ENCODE data around the gene ARHGAP26.

Gene ARHGAP26

GRCh38 chr5:143047091-143047490 is 276.9 kb downstream of the ARHGAP26 start:
- no peak for DNase-seq (ENCODE audit: low spot score)
- no peak overlapping the region for H3K4me3 ChIP-seq
- no peak for TF ChIP-seq CTCF (IDR thresholded peaks at IDR 0.05)
- no peak overlapping the region for H3K27ac ChIP-seq

- no peak for TF ChIP-seq CTCF (IDR thresholded peaks at IDR 0.05)
- Histone ChIP-seq H3K27ac (no peak overlapping the region), H3K4me3 (no peak overlapping the region)
- DNase-seq (ENCODE audit: low spot score) = no peak
Measured at GRCh38 chr5:143050183-143050582, 280.0 kb downstream of the ARHGAP26 start.

DNA sequence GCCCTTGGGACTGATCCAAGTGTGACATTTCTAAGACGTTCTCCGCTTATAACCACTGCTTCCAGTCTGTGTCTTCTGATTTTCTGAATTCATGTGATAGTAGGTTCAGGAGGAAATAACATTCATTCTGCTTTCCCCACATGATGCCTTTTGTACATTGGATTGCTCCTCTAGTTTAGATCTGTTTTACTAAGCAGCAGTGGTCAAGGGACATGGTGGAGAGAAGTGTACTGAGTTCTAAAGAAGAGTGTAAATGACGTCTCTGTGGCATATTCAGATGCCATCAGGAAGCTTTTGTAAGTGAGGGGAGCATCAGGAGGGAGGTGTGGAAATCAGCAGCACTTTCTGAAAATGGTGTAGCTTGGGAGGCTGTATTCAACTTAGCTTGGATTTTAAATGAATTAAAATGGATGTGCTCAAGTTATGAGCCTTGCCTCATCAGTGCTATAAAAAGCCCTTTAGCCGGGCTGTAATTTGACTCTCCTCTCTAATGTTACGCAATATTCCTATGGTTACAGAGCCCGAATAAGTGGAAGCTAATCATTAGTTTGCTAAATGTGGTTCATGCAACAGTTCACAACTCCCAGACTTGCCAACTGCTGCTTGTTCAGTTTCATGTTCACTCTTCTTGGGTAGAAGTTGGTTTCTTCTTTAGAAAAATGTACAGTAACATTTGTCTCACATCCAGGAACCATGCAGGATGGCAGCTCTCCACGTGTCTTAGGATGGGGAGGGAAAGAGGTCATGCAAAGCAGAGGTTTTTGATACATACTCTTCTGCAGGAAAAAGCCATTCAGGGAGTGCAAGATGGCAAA is 281.3 kb downstream of the ARHGAP26 start:
- DNase-seq (ENCODE audit: low spot score) = no peak
- Histone ChIP-seq H3K27ac (peak overlapping the region; percentile 1 to 61), H3K4me3 (peak overlapping the region; percentile 0)
- TF ChIP-seq CTCF (IDR thresholded peaks at IDR 0.05) = no peak

- no peak overlapping the region for H3K4me3 ChIP-seq
- no peak overlapping the region for H3K27ac ChIP-seq
- TF ChIP-seq CTCF (IDR thresholded peaks at IDR 0.05) = no peak
- no peak for DNase-seq (ENCODE audit: low spot score)
Measured at GRCh38 chr5:143052967-143053682, 282.9 kb downstream of the ARHGAP26 start.

- no peak for TF ChIP-seq CTCF (IDR thresholded peaks at IDR 0.05)
- Histone ChIP-seq H3K27ac (no peak overlapping the region), H3K4me3 (no peak overlapping the region)
- DNase-seq (ENCODE audit: low spot score) = no peak
Measured at GRCh38 chr5:143053780-143054179, 283.6 kb downstream of the ARHGAP26 start.

DNA sequence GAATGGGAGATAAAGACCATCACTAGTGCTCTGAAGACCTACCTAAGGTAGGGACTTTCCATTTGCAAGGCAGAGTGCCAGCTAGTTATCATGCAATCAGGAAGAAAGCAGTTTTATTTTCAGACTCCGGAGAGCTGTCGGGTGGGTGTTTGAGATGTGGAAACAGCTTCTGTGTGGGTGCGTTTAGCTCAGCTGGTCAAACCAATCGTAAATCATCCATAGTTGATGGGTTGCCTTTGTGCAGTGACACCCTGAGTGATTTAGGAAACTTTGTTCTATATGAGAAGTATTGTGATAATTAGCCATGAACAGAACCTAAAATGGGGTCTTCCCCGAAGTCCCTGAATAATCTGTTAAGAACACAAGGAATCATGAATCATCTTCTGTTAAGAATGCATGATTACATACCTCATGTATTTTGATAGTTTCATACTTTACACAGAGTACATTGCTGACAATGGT is 284.3 kb downstream of the ARHGAP26 start:
- no peak for DNase-seq (ENCODE audit: low spot score)
- Histone ChIP-seq H3K27ac (no peak overlapping the region), H3K4me3 (no peak overlapping the region)
- TF ChIP-seq CTCF (IDR thresholded peaks at IDR 0.05) = no peak
